ENCODE measurements around the gene CCNF. TPM values are rescaled to one million over a fixed set of nuclear protein-coding genes. Genes with fewer than 3 reads are reported as not detected.

The CCNF gene
- total and polyA plus RNA-seq, 4 donors: 0.88 to 46.3 (median 1.8) TPM

- no peaks in the 10 kb centered on the region for H3K36me3 ChIP-seq (ENCODE audit: control insufficient read depth in 4 of 4, insufficient read depth in 3 of 4, low read depth in 1 of 4, low read length in 3 of 4)
- peak overlapping the region in 2 of 3 donors; percentile 11 to 30 for H3K4me3 ChIP-seq (ENCODE audit: low read depth in 1 of 3, low read length in 3 of 3)
- no peaks in the 10 kb centered on the region for H3K9me3 ChIP-seq (ENCODE audit: control insufficient read depth in 4 of 4, low read length in 3 of 4)
- H3K27ac ChIP-seq (ENCODE audit: low read depth in 1 of 2, low read length in 2 of 2): peak overlapping the region; percentile 45 to 74
- no peak for DNase-seq (ENCODE audit: low spot score)
- no peak overlapping the region for H3K9ac ChIP-seq (ENCODE audit: low read depth in 1 of 2, low read length in 2 of 2)
- peaks cover 48 to 82% (median 60%) of the 10 kb centered on the region in 4 donors for H3K4me1 ChIP-seq (ENCODE audit: control insufficient read depth in 4 of 4, insufficient read depth in 4 of 4, low read length in 3 of 4)
- TF ChIP-seq HNF4G (IDR thresholded peaks at IDR 0.05): no peak
- TF ChIP-seq CTCF (IDR thresholded peaks at IDR 0.05; ENCODE audit: low read depth, low read length, missing input control): no peak
- TF ChIP-seq YY1 (IDR thresholded peaks at IDR 0.05): peak; percentile 91
- TF ChIP-seq JUND (IDR thresholded peaks at IDR 0.05): no peak
- no peak for TF ChIP-seq NR2F2 (IDR thresholded peaks at IDR 0.05)
- TF ChIP-seq RAD21 (IDR thresholded peaks at IDR 0.05): no peak
- TF ChIP-seq RXRA (IDR thresholded peaks at IDR 0.05): peak in 1 of 2 donors; percentile 49
- TF ChIP-seq, protein P1, sequence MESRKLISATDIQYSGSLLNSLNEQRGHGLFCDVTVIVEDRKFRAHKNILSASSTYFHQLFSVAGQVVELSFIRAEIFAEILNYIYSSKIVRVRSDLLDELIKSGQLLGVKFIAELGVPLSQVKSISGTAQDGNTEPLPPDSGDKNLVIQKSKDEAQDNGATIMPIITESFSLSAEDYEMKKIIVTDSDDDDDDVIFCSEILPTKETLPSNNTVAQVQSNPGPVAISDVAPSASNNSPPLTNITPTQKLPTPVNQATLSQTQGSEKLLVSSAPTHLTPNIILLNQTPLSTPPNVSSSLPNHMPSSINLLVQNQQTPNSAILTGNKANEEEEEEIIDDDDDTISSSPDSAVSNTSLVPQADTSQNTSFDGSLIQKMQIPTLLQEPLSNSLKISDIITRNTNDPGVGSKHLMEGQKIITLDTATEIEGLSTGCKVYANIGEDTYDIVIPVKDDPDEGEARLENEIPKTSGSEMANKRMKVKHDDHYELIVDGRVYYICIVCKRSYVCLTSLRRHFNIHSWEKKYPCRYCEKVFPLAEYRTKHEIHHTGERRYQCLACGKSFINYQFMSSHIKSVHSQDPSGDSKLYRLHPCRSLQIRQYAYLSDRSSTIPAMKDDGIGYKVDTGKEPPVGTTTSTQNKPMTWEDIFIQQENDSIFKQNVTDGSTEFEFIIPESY (IDR thresholded peaks at IDR 0.05): no peak
- no peak for TF ChIP-seq REST (IDR thresholded peaks at IDR 0.05)
- TF ChIP-seq GABPA (IDR thresholded peaks at IDR 0.05 in 1 of 2, conservative IDR thresholded peaks at IDR 0.05 in 1 of 2): no peak
- peak; percentile 78 for TF ChIP-seq SP1 (IDR thresholded peaks at IDR 0.05)
- peak; percentile 78 to 86 for TF ChIP-seq HNF4A (conservative IDR thresholded peaks at IDR 0.05)
- no peak for TF ChIP-seq TAF1 (conservative IDR thresholded peaks at IDR 0.05)
- TF ChIP-seq ATF3 (IDR thresholded peaks at IDR 0.05): no peak
- no peak for TF ChIP-seq MAX (IDR thresholded peaks at IDR 0.05)
- no peak for TF ChIP-seq FOXA2 (IDR thresholded peaks at IDR 0.05)
- no peak for TF ChIP-seq FOXA1 (IDR thresholded peaks at IDR 0.05)
- TF ChIP-seq EGR1 (IDR thresholded peaks at IDR 0.05; ENCODE audit: low read depth in 2 of 2): peak in 1 of 2 donors; percentile 27
- H3K27me3 ChIP-seq (ENCODE audit: control insufficient read depth in 4 of 4, insufficient read depth in 4 of 4, low read length in 3 of 4): no peaks in the 10 kb centered on the region
- 22% methylated on average over 61 of the region's 61 CpGs for WGBS
Measured at GRCh38 chr16:2471653-2472487, 42.6 kb downstream of the CCNF start.
